Stimulated activated memory B cell treated with anti-CD40 and anti-IgM and Interleukin-4, amounts not matched to agents 10 μg/mL and 1 μg/mL and 100 μg/mL, for 72 hours (primary cell): Measurements from ENCODE around the gene COL20A1.

ENCODE experiments used
- ATAC-seq: fragments of 150-1000 bp; cut with Tn5 transposase; 2 replicates; pipeline ENCODE4 v1.10.0; 2021
- H3K27ac Mint-ChIP-seq: one replicate; pipeline ENCODE4 v1.8.0; 2022; ENCODE audit warnings: mild to moderate bottlenecking, mixed read lengths
- H3K27me3 Mint-ChIP-seq: one replicate; pipeline ENCODE4 v1.8.0; 2022; ENCODE audit warnings: mixed read lengths
- H3K36me3 Mint-ChIP-seq: one replicate; pipeline ENCODE4 v1.8.0; 2022; ENCODE audit warnings: mixed read lengths
- H3K4me1 Mint-ChIP-seq: one replicate; pipeline ENCODE4 v1.8.0; 2022; ENCODE audit warnings: mixed read lengths
- H3K4me3 Mint-ChIP-seq: one replicate; pipeline ENCODE4 v1.8.0; 2022; ENCODE audit warnings: mild to moderate bottlenecking, moderate library complexity, mixed read lengths
- H3K9me3 Mint-ChIP-seq: one replicate; pipeline ENCODE4 v1.8.0; 2022; ENCODE audit warnings: mixed read lengths

The COL20A1 gene

GRCh38 chr20:63280929-63281545 lies 11.9 kb upstream of the COL20A1 start:
- no peaks in the 10 kb centered on the region for H3K27me3 Mint-ChIP-seq
- peaks cover 3% of the 10 kb centered on the region for H3K4me1 Mint-ChIP-seq
- no peak overlapping the region for H3K4me3 Mint-ChIP-seq
- peaks cover 33% of the 10 kb centered on the region for H3K36me3 Mint-ChIP-seq
- ATAC-seq = no peak
- H3K27ac Mint-ChIP-seq = no peak overlapping the region
- H3K9me3 Mint-ChIP-seq = no peaks in the 10 kb centered on the region

DNA sequence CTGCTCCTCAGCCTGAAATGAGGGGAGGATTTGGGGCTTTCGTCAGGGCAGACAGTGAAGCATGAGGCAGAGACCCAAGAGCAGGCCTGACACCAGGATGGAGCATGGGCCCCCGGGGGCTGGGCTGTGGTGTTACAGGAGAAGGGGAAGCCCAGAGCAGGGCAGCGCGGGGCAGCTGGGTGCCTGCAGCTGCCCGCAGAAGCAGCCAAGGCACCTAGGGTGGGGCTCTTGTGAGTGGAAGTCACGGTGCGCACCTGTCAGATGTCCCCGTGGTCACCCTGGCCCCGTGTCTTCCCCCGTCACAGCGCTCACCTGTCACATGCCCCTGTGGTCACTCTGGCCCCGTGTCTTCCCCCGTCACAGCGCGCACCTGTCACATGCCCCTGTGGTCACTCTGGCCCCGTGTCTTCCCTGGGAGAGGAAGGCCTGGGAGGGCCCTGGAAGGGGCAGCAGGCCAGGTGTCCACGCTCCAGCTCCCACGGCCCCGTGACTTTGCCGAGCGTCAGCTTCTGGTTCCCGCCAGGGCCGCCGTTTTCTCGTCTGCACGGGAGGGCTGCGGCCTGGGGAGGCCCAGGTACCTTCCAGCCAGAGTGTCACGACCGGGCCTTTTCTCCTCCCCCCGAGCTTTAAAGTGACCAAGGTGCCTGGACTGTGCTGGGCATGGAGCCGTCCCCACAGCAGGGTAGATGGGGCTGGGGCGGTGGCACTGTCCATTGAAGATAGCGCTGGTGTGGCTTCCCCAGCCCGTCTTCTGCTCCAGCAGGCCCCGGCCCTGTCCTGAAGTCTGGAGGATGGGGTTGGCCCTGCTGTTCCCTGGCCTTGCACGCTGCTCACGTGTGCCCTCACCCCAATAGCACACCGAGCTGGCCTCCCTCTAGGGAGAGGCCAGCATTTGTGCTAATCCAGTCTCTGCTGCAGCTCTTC lies 11.0 kb upstream of the COL20A1 start:
- H3K27me3 Mint-ChIP-seq = no peaks in the 10 kb centered on the region
- no peak overlapping the region for H3K27ac Mint-ChIP-seq
- no peaks in the 10 kb centered on the region for H3K4me1 Mint-ChIP-seq
- ATAC-seq = no peak
- peaks cover 34% of the 10 kb centered on the region for H3K36me3 Mint-ChIP-seq
- H3K4me3 Mint-ChIP-seq = no peak overlapping the region
- H3K9me3 Mint-ChIP-seq = no peaks in the 10 kb centered on the region

GRCh38 chr20:63282946-63283345 lies 10.0 kb upstream of the COL20A1 start:
- Mint-ChIP-seq H3K27ac (no peak overlapping the region), H3K4me1 (no peaks in the 10 kb centered on the region), H3K9me3 (no peaks in the 10 kb centered on the region), H3K4me3 (no peak overlapping the region), H3K27me3 (no peaks in the 10 kb centered on the region), H3K36me3 (peaks cover 32% of the 10 kb centered on the region)
- ATAC-seq = no peak

DNA sequence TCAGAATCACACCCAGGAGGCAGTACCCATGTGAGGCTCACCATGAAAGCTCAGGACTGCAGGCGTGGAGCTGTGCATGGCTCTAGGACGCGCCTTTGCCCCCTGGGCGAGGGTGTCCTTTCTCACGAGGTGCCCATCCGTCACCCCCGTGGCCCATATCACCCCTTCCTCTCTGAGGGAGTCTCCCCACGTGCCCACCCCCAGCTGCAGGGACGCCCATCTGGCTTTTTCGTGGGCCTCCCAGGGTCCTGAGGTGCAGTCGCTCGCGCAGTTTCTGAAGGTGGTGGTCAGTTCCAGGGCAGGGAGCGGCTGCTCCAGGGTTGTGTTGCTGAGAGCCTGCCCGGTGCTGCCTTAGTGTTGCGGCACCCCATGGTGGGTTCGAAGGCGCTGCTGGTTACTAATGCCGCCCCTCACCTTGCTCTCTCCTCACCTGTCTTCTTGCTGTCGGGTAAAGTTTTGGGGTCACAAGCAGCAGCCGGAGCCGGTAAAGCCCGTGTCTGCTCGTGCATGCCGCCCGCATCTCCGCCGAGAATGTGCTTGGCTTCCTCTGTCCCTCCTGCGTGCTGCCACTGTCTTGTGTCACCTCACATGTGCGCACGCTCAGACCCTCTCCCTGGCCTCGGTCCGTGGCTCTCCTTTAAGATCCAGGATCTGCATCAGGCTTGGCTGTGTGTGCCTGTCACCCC lies 9.4 kb upstream of the COL20A1 start:
- no peak overlapping the region for H3K27ac Mint-ChIP-seq
- H3K36me3 Mint-ChIP-seq = peaks cover 33% of the 10 kb centered on the region
- no peaks in the 10 kb centered on the region for H3K4me1 Mint-ChIP-seq
- H3K27me3 Mint-ChIP-seq = no peaks in the 10 kb centered on the region
- no peak for ATAC-seq
- H3K4me3 Mint-ChIP-seq = no peak overlapping the region
- H3K9me3 Mint-ChIP-seq = no peaks in the 10 kb centered on the region

- H3K36me3 Mint-ChIP-seq = peaks cover 33% of the 10 kb centered on the region
- no peak overlapping the region for H3K27ac Mint-ChIP-seq
- no peaks in the 10 kb centered on the region for H3K9me3 Mint-ChIP-seq
- peak overlapping the region; percentile 34 for H3K4me3 Mint-ChIP-seq
- no peaks in the 10 kb centered on the region for H3K4me1 Mint-ChIP-seq
- ATAC-seq = no peak
- no peaks in the 10 kb centered on the region for H3K27me3 Mint-ChIP-seq
Observed at GRCh38 chr20:63284083-63284440, 8.9 kb upstream of the COL20A1 start.

- H3K4me1 Mint-ChIP-seq = no peaks in the 10 kb centered on the region
- H3K27me3 Mint-ChIP-seq = no peaks in the 10 kb centered on the region
- no peak for ATAC-seq
- peaks cover 30% of the 10 kb centered on the region for H3K36me3 Mint-ChIP-seq
- H3K4me3 Mint-ChIP-seq = peak overlapping the region; percentile 50
- no peaks in the 10 kb centered on the region for H3K9me3 Mint-ChIP-seq
- H3K27ac Mint-ChIP-seq = no peak overlapping the region
Observed at GRCh38 chr20:63284544-63284949, 8.4 kb upstream of the COL20A1 start.

DNA sequence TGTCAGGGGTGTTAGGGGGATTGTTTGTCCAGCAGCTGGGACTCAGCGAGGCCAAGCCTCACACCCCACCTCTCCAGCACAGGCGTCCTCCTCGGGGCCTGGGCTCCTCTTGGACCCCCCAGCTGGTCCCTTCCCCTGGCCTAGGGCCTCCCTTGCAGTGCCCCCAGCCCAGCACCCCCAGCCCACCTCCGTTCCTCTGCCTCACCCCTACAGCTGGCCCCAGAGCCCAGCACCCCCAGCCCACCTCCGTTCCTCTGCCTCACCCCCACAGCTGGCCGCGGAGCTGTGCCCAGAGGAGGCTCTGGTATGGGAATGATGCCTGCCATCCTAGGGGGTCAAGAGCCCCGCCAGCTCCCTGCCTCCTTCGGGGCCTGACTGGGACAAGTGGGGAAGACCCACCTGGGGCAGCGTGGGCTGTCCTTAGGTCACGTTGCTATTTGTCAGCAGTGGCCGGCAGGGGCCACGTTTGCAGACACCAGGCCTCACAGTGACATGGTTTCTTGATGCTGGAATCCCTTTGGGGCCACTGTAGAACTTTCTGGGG lies 7.9 kb upstream of the COL20A1 start:
- Mint-ChIP-seq H3K4me1 (no peaks in the 10 kb centered on the region), H3K4me3 (no peak overlapping the region), H3K27me3 (no peaks in the 10 kb centered on the region), H3K36me3 (peaks cover 30% of the 10 kb centered on the region), H3K27ac (no peak overlapping the region), H3K9me3 (no peaks in the 10 kb centered on the region)
- no peak for ATAC-seq

GRCh38 chr20:63285636-63286615 lies 7.1 kb upstream of the COL20A1 start:
- Mint-ChIP-seq H3K4me3 (no peak overlapping the region), H3K27me3 (no peaks in the 10 kb centered on the region), H3K4me1 (peaks cover 5% of the 10 kb centered on the region), H3K36me3 (peaks cover 23% of the 10 kb centered on the region), H3K27ac (no peak overlapping the region), H3K9me3 (no peaks in the 10 kb centered on the region)
- no peak for ATAC-seq

DNA sequence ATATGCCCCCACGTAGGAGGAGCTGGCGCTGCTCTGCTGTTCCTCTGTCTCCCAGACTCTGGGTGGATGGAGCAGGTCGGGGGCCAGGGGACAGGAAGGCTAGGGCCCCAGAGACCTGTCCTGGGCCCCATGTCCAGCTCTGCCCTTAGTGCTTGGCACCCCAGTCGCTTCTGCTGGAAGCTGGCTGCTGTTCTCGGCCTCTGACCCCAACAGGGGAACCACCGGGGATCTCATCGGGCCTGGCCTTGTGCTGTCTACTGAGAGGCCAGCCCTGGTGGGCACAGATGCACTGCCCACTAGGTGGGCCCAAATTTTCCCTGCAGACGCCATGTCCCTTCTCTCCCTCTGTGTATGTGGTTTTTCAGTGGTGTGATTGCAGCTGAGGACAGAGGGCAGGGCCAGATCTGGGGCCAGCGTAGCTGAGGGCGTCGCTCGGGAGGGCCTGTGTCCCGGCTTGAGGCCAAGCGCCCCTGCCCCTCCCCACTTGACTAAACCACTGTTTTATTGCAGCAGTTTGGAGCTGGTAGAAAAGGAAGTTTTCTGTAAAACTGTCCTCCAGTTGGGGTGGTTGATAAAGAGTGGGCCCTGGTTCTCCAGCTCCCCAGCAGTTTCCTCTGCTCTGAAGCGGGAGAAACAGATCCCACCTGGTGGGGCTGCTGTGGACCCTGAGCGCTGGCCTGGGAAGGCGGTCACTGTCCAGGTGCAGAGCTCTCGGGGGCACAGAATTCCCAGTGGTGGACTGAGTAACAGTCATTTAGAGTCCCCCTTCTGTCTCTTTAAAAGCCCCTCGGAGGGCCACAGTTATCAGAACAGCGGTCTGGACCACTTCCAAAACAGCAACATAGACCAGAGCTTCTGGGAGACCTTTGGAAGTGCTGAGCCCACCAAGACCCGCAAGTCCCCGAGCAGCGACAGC lies 5.9 kb upstream of the COL20A1 start:
- Mint-ChIP-seq H3K9me3 (no peaks in the 10 kb centered on the region), H3K4me1 (peaks cover 6% of the 10 kb centered on the region), H3K27ac (no peak overlapping the region), H3K27me3 (peaks cover 3% of the 10 kb centered on the region), H3K36me3 (peaks cover 23% of the 10 kb centered on the region), H3K4me3 (no peak overlapping the region)
- ATAC-seq = no peak

- Mint-ChIP-seq H3K27ac (no peak overlapping the region), H3K9me3 (no peaks in the 10 kb centered on the region), H3K4me1 (peaks cover 6% of the 10 kb centered on the region), H3K27me3 (peaks cover 12% of the 10 kb centered on the region), H3K36me3 (peaks cover 23% of the 10 kb centered on the region), H3K4me3 (no peak overlapping the region)
- ATAC-seq = no peak
Observed at GRCh38 chr20:63287697-63288580, 5.0 kb upstream of the COL20A1 start.

DNA sequence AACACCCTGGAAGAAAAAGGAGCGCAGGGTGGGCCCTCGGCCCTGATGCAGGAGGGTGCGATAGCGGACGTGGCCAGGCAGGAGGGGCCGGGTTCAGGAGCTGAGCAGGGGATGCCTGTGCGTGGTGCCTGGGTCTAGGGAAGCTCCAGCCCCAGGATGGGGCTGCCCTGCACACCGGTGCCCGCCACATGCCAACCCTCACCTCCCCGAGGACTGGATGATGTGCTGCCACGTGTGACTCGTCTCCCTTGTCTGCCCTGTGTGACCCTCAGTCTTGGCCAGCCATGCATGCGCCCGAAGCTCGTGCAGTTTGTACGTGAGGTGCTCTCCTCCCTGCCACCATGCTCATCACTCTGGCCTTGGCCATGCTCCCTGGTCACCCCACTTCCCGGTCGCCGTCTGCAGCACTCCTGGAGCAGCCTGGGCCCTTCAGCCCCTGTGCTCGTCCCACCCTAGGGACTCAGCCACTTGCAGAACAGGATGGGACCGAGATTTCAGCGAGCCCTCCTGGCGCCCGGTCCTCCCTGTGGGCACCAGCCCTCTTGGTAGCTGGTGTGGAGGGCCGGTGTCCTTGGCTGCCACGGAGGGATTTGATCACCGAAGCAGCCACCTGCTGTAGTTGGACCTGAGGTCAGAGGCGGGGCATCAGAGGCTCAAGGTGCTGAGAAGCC lies 4.3 kb upstream of the COL20A1 start:
- Mint-ChIP-seq H3K4me1 (peaks cover 6% of the 10 kb centered on the region), H3K9me3 (no peaks in the 10 kb centered on the region), H3K27ac (no peak overlapping the region), H3K27me3 (peaks cover 19% of the 10 kb centered on the region), H3K4me3 (no peak overlapping the region), H3K36me3 (peaks cover 23% of the 10 kb centered on the region)
- no peak for ATAC-seq

GRCh38 chr20:63289311-63290135 lies 3.5 kb upstream of the COL20A1 start:
- Mint-ChIP-seq H3K4me1 (peaks cover 6% of the 10 kb centered on the region), H3K4me3 (no peak overlapping the region), H3K27me3 (peaks cover 27% of the 10 kb centered on the region), H3K27ac (no peak overlapping the region), H3K36me3 (peaks cover 23% of the 10 kb centered on the region), H3K9me3 (no peaks in the 10 kb centered on the region)
- ATAC-seq = no peak
